ENCODE measurements around the gene PSMD3.
"Not testable (repeated sequence)": the region's sequence is repeated elsewhere in the genome, so short reads cannot be mapped to it uniquely, and the experiment has no call there.

PSMD3 gene

GRCh38 chr17:39980351-39981206 is at the start of gene PSMD3:
TSS of gene PSMD3 (plus strand) at chr17:39980807. CDS start at chr17:39980971, 164 bp downstream.
- DNase-seq = peak; percentile 97

DNA sequence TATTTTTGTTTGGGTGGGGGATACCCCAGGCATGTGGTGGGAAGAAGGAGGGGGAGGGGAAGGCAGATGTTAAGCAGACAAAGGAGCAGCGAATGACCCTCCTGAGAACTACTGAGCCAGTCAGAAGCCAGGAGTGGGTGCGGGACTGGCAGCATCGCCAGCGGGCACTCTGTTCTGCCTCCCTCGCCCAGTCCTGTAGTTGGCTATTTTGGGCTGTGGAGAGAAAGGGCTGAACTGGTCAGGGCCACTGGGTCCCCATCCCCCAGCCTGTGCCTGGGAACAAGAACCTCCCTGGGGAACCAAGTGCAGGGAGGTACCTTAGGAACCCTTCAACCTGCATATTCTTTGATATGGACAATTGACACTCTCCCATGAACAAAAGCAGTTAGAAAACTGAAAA is 46.7 kb upstream of the PSMD3 start:
- no peak for DNase-seq

- DNase-seq = no peak
Measured at GRCh38 chr17:39934324-39934723, 46.3 kb upstream of the PSMD3 start.

DNA sequence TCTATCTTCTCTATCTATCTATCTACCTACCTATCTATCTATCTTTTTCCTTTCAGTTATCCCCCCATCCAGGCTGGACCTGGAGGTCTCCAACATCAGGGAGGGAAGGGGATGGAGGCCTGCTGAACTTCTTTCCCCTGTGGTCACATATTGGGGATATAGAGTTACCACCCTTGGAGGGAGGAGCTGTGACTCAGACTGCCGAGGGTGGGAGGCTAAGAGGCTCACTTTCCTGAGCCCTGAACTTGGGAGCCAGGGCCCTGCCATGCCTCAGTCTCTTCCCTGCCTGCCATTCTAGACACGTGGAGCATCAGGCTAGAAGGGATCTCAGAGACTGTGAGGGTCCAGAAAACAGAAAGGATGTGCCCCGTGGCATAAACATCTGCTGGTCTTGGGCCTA is 44.7 kb upstream of the PSMD3 start:
- DNase-seq = no peak

- no peak for DNase-seq
Measured at GRCh38 chr17:39937447-39937846, 43.2 kb upstream of the PSMD3 start.

DNA sequence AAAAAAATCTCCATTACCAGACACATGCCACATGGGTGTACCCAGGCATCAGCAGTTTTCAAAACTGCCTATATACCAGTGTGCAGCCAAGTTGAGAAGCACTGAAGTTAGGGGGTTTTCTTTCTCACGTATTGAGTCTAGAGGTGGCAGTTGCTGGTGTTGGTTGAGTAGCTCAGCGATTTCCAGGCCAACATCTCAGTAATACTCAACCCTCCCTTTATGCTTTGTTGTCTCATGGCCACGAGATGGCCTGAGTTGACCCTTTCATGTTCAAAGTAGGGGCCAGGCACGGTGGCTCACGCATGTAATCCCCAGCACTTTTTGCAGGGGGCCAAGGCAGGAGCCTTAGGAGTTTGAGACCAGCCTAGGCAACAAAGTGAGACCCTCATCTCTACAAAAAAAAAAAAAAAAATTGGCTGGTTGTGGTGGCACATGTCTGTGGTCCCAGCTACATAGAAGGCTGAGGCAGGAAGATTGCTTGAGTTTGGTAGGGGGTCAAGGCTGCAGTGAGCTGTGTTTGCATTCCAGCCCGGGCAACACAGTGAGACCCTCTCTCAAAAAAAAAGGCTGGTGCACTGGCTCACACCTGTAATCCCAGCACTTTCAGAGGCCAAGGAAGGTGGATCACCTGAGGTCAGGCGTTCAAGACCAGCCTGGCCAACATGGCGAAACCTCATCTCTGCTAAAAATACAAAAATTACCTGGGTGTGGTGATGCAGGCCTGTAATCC is 42.3 kb upstream of the PSMD3 start:
- DNase-seq = no peak

GRCh38 chr17:39939106-39939505 is 41.5 kb upstream of the PSMD3 start:
- no peak for DNase-seq

DNA sequence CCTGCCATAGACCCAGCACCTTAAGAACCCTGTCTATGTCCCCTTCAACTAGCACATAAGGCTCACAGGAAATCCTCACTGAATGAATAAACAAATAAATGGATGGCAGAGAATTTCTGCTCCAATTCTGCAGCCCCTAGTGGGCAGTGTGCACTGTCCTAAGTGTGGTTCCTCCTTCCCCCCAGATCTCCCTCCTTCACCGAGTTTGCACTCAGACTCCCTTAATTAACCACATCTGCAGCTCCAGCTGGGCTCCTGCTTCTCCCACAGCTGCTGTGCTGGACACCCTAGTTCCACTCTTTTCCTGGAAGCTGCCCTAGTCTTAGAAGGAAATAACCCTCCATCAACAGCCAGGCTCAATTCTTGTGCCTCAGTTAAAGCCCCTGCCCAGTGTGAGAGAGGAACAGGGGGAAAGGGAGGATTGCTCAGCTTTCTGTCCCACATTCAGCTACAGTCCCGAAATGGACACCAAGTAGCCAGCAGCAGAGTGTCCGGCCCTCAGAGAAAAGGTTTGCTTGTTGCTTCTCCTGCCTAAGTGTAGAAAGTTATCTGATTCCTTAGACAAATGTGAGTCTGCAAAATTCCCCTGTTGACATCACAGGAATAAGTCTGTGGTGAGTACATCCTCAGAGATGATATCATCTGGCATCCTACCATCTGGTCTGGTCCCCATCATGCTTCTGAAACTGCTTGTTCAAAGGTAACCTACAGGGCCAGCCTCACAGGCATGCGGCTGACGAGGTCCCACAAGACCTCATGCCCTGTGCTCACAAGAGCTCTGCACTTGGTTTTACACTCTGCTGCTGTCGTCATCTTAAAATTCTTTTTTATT is 40.8 kb upstream of the PSMD3 start:
- no peak for DNase-seq

DNA sequence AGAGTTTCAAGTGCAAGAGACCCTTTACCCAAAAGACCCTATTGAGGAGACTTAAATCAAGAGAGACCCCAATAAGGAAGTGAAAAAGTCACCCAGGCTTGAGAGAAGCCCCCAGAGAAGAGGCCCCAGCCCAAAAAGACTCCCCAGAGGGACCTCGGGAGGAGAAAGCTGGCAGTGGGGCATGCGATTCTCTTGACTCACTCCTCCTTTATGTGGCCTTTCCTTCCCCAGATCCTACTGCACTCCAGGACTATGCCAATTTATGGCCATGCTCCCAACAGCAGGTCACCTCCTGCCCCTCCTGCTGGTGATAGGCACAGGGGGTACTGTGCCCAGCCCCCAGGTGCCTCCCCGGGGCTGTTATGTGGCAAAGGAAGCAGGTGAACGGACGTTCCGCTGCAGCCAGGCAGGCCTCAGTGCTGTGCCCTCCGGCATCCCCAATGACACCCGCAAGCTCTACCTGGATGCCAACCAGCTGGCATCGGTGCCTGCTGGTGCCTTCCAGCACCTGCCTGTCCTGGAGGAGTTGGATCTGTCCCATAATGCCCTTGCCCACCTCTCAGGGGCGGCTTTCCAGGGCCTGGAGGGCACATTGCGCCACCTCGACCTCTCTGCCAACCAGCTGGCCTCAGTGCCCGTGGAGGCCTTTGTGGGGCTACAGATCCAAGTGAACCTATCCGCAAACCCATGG is 36.8 kb upstream of the PSMD3 start:
- DNase-seq = no peak

- DNase-seq = no peak
Measured at GRCh38 chr17:39944393-39944711, 36.3 kb upstream of the PSMD3 start.

GRCh38 chr17:39946551-39947330 is 33.9 kb upstream of the PSMD3 start:
- no peak for DNase-seq

- DNase-seq = not testable (repeated sequence)
Measured at GRCh38 chr17:39948489-39948828, 32.1 kb upstream of the PSMD3 start.

- DNase-seq = no peak
Measured at GRCh38 chr17:39949028-39949427, 31.6 kb upstream of the PSMD3 start.

DNA sequence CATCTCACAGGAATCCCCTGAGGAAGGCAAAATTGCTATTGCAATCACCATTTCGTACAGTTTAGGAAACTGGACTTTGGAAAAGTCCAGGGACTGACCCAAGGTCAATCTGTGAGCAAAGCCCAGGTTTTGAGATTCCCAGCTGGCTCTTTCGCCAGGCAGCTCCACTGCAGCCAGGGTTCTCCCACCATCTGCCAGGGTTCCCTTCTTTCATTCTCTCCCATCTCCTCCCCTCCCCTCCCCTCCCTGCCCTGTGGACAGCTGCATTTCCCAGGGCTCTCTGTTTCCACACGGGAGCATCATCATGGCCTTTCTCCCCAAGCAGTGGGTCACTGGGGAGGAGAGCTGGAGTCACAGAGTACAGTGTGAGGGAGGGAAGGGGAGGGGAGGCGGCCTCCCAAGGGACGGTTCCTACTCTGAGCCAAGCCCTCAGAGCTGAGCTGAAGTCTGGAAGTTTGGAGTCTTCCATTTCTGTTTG is 29.7 kb upstream of the PSMD3 start:
- DNase-seq = no peak

GRCh38 chr17:39951924-39952679 is 28.5 kb upstream of the PSMD3 start:
- no peak for DNase-seq

DNA sequence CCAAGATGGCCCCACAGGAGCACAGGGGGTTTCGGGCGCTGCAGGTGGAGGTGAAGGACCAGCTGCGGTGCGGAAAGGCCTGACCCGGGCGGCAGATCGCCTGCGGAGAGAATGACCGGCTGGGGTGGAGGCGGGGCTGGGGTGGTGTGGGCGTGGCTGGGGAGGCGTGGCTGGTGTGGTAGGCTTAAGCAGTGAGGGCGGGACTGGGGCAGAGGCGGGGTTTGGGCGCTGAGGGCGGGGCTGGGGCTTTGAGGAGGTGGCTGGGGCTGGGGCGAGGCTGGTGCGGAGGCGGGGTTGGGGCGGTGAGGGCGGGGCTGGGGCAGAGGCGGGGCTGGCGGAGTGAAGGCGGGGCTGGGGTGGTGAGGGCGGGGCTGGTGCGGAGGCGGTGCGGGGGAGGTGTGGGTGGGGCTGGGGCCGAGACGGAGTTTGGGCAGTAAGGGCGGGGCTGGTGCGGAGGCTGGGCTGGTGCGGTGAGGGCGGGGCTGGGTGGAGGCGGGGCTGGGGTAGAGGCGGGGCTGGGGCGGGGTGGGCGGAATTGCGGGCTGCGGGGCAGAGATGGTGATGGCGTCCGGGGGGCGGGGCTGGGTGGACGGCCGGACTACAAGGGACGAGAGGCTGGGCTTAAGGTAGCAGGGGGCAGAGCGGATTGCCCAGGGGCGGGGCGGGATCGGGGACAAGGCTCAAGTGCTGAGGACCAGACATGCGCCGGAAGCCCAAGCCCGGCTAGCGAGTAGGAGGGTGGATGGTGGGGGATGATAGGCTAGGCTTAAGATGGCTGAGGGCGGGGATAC is 27.7 kb upstream of the PSMD3 start:
- DNase-seq = peak; percentile 93

DNA sequence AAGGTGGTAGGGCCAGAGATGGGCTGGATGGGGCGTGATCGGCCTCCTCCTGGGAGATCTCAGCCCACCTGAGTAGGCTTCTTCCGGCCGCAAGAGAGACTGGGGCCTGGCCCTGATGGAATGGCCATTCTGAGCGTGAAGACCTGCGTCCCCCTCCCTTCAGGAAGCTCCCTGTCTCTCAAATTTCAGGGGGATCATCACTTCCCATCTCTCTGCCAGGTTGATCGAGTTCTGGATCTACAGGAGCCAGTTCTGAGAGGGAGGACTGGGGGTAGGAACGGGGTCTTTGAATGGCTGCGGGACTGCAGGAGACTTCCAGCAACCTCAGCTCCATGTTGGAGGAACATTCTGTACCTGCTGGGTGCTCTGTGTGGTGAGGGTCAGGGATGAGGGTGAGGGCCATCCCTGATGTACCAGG is 27.1 kb upstream of the PSMD3 start:
- no peak for DNase-seq

DNA sequence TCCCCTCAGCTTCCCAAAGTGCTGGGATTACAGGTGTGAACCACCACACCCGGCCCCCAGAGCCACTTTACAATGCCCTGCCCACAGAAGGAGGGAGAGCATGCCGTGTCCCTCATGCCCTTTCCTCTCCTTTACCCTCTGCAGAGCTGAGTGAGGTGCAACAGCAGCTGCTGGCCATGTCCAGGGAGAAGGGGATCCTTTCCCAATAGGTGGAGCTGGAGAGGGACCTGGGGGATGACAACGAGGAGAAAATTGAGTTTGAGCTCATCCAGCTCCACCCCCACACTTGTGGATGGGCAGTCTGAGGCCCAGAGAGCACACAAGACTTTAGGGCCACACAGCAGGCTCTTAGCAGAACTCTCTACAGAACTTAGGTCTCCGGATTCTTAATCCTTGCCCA is 25.7 kb upstream of the PSMD3 start:
- DNase-seq = no peak

DNA sequence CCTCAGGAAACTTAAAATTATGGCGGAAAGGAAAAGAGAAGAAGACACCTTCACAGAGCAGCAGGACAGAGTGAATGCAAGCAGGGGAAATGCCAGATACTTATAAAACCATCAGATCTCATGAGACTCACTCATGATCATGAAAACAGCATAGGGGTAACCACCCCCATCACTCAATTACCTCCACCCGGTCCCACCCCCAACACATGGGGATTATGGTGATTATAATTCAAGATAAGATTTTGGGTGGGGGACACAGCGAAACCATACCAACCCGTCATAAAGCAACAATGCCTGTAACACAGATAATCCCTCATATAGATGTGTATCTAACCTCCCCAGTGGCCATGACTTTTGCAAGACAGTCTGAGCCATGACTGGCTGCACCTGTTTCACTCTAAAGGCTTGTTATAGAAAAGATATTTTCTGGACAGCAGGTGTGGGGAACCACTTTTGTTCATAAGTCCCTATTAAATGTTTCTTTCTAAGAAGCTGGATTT is 24.8 kb upstream of the PSMD3 start:
- no peak for DNase-seq

- no peak for DNase-seq
Measured at GRCh38 chr17:39960524-39961041, 20.0 kb upstream of the PSMD3 start.

Data from activated CD8-positive, alpha-beta memory T cell treated with anti-CD3 and anti-CD28 coated beads, Interleukin-2, amount 50 U/mL, for 4 hours (primary cell).